A673 (cell line): ENCODE measurements around the gene BRINP2. TPM values are rescaled to one million over a fixed set of nuclear protein-coding genes. Genes with fewer than 3 reads are reported as not detected.

Source experiments
- BruUV-seq: library from RNA; stranded (reverse); fragments of 400-500 nt; replicated peaks from 2 replicates; lab custom pipeline; 2021; lab: Mats Ljungman, UMichigan
- CTCF ChIA-PET: fragments of 300-600 bp; sonication (Branson Sonifier 250); formaldehyde crosslinking; loops from one replicate; lab custom pipeline; 2022; ENCODE audit warnings: antibody characterized with exemption; lab: Charles Lee
- POLR2A ChIA-PET: fragments of 300-600 bp; sonication (Branson Sonifier 250); formaldehyde crosslinking; loops from one replicate; lab custom pipeline; 2022; ENCODE audit warnings: antibody characterized with exemption; ENCODE audit not compliant: low non-redundant PET; lab: Charles Lee
- DNase-seq: peaks from one replicate; pipeline ENCODE4 v3.0.0-alpha.2; 2015; ENCODE audit warnings: low spot score
- H3K27ac ChIP-seq: fragments of 200-600 bp; sonication (generic); 2 replicates; pipeline ENCODE4 v1.5.1; 2016; ENCODE audit warnings: mixed run types, low read depth, mild to moderate bottlenecking, mixed read lengths, antibody characterized with exemption, low read length; ENCODE audit not compliant: poor library complexity, severe bottlenecking
- H3K27me3 ChIP-seq: fragments of 200-600 bp; sonication (generic); replicated peaks from 2 replicates; pipeline ENCODE4 v1.6.1; 2017; ENCODE audit warnings: mixed run types, low read depth, mild to moderate bottlenecking, mixed read lengths, antibody characterized with exemption, low read length; ENCODE audit not compliant: insufficient read depth, poor library complexity
- H3K36me3 ChIP-seq: fragments of 200-600 bp; sonication (generic); 2 replicates; pipeline ENCODE4 v1.6.1; 2016; ENCODE audit warnings: mixed run types, mild to moderate bottlenecking, mixed read lengths, antibody characterized with exemption, low read length; ENCODE audit not compliant: insufficient read depth, poor library complexity, severe bottlenecking
- H3K4me1 ChIP-seq: fragments of 200-600 bp; sonication (generic); 2 replicates; pipeline ENCODE4 v1.6.1; 2017; ENCODE audit warnings: mixed run types, mild to moderate bottlenecking, mixed read lengths, antibody characterized with exemption, low read length; ENCODE audit not compliant: insufficient read depth, poor library complexity, severe bottlenecking
- H3K4me3 ChIP-seq: fragments of 200-600 bp; sonication (generic); 2 replicates; pipeline ENCODE4 v1.5.1; 2016; ENCODE audit warnings: low read depth, mixed run types, mild to moderate bottlenecking, mixed read lengths, low read length; ENCODE audit not compliant: poor library complexity, severe bottlenecking
- H3K9me3 ChIP-seq: fragments of 200-600 bp; sonication (generic); 2 replicates; pipeline ENCODE4 v1.6.1; 2016; ENCODE audit warnings: mixed run types, low read depth, mild to moderate bottlenecking, mixed read lengths, antibody characterized with exemption, low read length; ENCODE audit not compliant: poor library complexity, severe bottlenecking
- CTCF ChIP-seq: fragments of 300-800, 200-600 bp; sonication (generic); conservative IDR thresholded peaks from 2 replicates; pipeline ENCODE4 v1.5.1; 2017; ENCODE audit warnings: low read depth, mild to moderate bottlenecking, antibody characterized with exemption, low read length, moderate library complexity, mixed read lengths
- EZH2 ChIP-seq: fragments of 200-600 bp; sonication (generic); IDR thresholded peaks from 2 replicates; pipeline ENCODE4 v1.6.1; 2017; ENCODE audit warnings: borderline replicate concordance, low read depth, mild to moderate bottlenecking, mixed read lengths, antibody characterized with exemption, low read length; ENCODE audit not compliant: poor library complexity, severe bottlenecking
- intact Hi-C: fragments of 100-400 bp; cut with micrococcal nuclease; formaldehyde crosslinking; loops from one replicate; pipeline ENCODE4 v1.10.0; 2022; ENCODE audit not compliant: unreplicated experiment
- total RNA-seq: library from RNA; stranded (reverse); gene quantifications from 2 replicates; pipeline ENCODE4 v1.2.3, GENCODE V29; 2021

Gene BRINP2
- total RNA-seq, 1 experiment from 2014 or later: 0.67 TPM

- ChIA-PET POLR2A (no interaction called here), CTCF (no interaction called here)
- no peaks in the 10 kb centered on the region for H3K36me3 ChIP-seq
- no peak for TF ChIP-seq CTCF
- no peak for TF ChIP-seq EZH2
- H3K27ac ChIP-seq: no peak overlapping the region
- DNase-seq: no peak
- H3K4me1 ChIP-seq: no peaks in the 10 kb centered on the region
- H3K9me3 ChIP-seq: no peaks in the 10 kb centered on the region
- BruUV-seq: no TSS peak
- no peaks in the 10 kb centered on the region for H3K27me3 ChIP-seq
- no peak overlapping the region for H3K4me3 ChIP-seq
- intact Hi-C loops: no loop called here
Observed at GRCh38 chr1:177328251-177328650, 157.5 kb downstream of the BRINP2 start.

GRCh38 chr1:177329871-177330270 lies 159.1 kb downstream of the BRINP2 start:
- ChIA-PET POLR2A (no interaction called here), CTCF (no interaction called here)
- no peak overlapping the region for H3K4me3 ChIP-seq
- no peaks in the 10 kb centered on the region for H3K36me3 ChIP-seq
- no TSS peak for BruUV-seq
- intact Hi-C loops: no loop called here
- no peaks in the 10 kb centered on the region for H3K27me3 ChIP-seq
- H3K9me3 ChIP-seq: no peaks in the 10 kb centered on the region
- TF ChIP-seq CTCF (no peak), EZH2 (no peak)
- H3K27ac ChIP-seq: no peak overlapping the region
- DNase-seq: no peak
- H3K4me1 ChIP-seq: no peaks in the 10 kb centered on the region

Other genes with a start within 250 kb of the BRINP2 start
- gene ASTN1, start 6.2 kb upstream of the BRINP2 start, total RNA-seq: 0.41 and 0.46 TPM in 2 replicates